ENCODE data around the gene CCDC40. TPM values are rescaled to one million over a fixed set of nuclear protein-coding genes. Genes with fewer than 3 reads are reported as not detected.
A peak's percentile ranks its signal among the peaks of the same experiment; 100 is the strongest.

Gene CCDC40
- total RNA-seq, 2 donors from 2014 or later = 3.0 to 9.3 TPM

- TF ChIP-seq CTCF (IDR thresholded peaks at IDR 0.05) = no peak
- Histone ChIP-seq H3K27me3 (no peaks in the 10 kb centered on the region), H3K36me3 (peaks cover 6% of the 10 kb centered on the region), H3K27ac (no peak overlapping the region), H3K9me3 (no peaks in the 10 kb centered on the region), H3K4me1 (no peaks in the 10 kb centered on the region), H3K4me3 (no peak overlapping the region)
- DNase-seq (ENCODE audit: low spot score) = no peak
Measured at GRCh38 chr17:80017226-80018010, 19.0 kb upstream of the CCDC40 start.

GRCh38 chr17:80018917-80019651, 17.4 kb upstream of the CCDC40 start:
- H3K4me1 ChIP-seq = peaks cover 0 to 7% of the 10 kb centered on the region in 2 donors
- no peaks in the 10 kb centered on the region for H3K36me3 ChIP-seq
- H3K27me3 ChIP-seq = no peaks in the 10 kb centered on the region
- no peaks in the 10 kb centered on the region for H3K9me3 ChIP-seq
- no peak for TF ChIP-seq CTCF (IDR thresholded peaks at IDR 0.05)
- no peak overlapping the region for H3K4me3 ChIP-seq
- no peak overlapping the region for H3K27ac ChIP-seq
- no peak for DNase-seq (ENCODE audit: low spot score)

- Histone ChIP-seq H3K36me3 (no peaks in the 10 kb centered on the region), H3K9me3 (no peaks in the 10 kb centered on the region), H3K27ac (no peak overlapping the region), H3K4me1 (peaks cover 0 to 21% of the 10 kb centered on the region in 2 donors), H3K27me3 (no peaks in the 10 kb centered on the region), H3K4me3 (no peak overlapping the region)
- no peak for TF ChIP-seq CTCF (IDR thresholded peaks at IDR 0.05)
- DNase-seq (ENCODE audit: low spot score) = no peak
Measured at GRCh38 chr17:80021600-80021999, 14.8 kb upstream of the CCDC40 start.

GRCh38 chr17:80023481-80024205, 12.8 kb upstream of the CCDC40 start:
- peak overlapping the region in 1 of 2 donors; percentile 20 for H3K27ac ChIP-seq
- no peak for DNase-seq (ENCODE audit: low spot score)
- no peaks in the 10 kb centered on the region for H3K36me3 ChIP-seq

More at GRCh38 chr17:80023481-80024205, 12.8 kb upstream of the CCDC40 start:
- H3K27me3 ChIP-seq = no peaks in the 10 kb centered on the region
- no peak for TF ChIP-seq CTCF (IDR thresholded peaks at IDR 0.05)
- H3K4me1 ChIP-seq = peaks cover 0 to 33% of the 10 kb centered on the region in 2 donors
- peak overlapping the region in 1 of 2 donors; percentile 34 for H3K4me3 ChIP-seq
- H3K9me3 ChIP-seq = no peaks in the 10 kb centered on the region

Data from right atrium auricular region (tissue), 2 donors.